Sigmoid colon (tissue), 4 donors: ENCODE results near the gene SUPT3H.

Experiments used
- CTCF ChIP-seq, 4 experiments: fragments of 450-650 bp in 3 of 4; fragments of 200-600 bp in 1 of 4; IDR thresholded peaks; one replicate each; pipeline ENCODE4 v1.5.1; 2016 to 2019; ENCODE audit warnings: antibody characterized with exemption in 4 of 4, mild to moderate bottlenecking in 3 of 4, moderate library complexity in 2 of 4
- EP300 ChIP-seq, 4 donors: sonication (generic); formaldehyde crosslinking; IDR thresholded peaks; one replicate each; pipeline ENCODE4 v1.6.1; 2017; ENCODE audit warnings: antibody characterized with exemption in 4 of 4
- POLR2A ChIP-seq, 2 donors: fragments of 450-650 bp; IDR thresholded peaks; one replicate each; pipeline ENCODE4 v1.6.1; 2016; ENCODE audit warnings: antibody characterized with exemption in 2 of 2, mild to moderate bottlenecking in 2 of 2, moderate library complexity in 2 of 2
- POLR2AphosphoS5 ChIP-seq, 4 donors: sonication (generic); formaldehyde crosslinking; IDR thresholded peaks; one replicate each; pipeline ENCODE4 v1.6.1; 2017; ENCODE audit warnings: antibody characterized with exemption in 4 of 4

DNA sequence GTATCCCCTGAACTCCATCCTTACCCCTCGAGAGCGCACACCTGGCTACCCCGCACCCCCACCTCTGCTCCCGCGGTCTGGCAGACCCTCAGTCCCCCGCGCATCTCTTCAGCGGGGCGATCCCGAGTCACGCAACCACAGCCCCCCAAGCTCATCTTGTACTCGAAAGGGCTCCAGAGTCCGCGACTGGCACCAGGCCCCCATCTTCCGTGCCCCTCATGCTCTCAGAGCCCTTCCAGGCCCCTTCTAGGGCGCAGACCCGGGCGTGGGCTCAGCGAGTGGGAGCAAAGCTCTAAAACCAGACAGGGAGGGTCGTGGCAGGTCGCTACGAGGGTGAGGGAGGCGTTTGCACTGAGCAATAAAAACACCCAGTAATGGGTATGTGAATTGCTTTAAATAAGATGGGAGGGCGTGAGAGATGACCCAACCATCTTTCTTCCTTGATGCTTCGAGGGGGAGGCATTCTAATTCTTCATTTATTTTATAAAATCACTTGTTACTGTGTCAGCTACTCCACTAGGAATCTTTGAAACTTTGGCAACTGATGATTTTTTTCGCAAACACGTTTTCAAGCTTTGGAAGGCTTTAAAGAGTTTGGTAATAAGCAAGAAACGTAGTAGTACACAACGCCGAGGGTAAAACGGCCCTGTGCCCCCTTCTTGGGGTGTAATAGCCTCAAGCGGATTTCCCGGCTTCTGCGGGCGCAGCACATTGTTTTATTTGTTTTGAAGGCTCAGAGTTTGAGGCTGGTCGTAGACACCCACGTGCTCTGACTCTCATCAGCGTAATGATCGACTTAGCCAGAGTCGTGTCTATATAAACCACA is 42.6 kb upstream of the SUPT3H start:
- TF ChIP-seq POLR2A (IDR thresholded peaks at IDR 0.05) (no peak), CTCF (IDR thresholded peaks at IDR 0.05) (no peak), EP300 (IDR thresholded peaks at IDR 0.05) (no peak), POLR2AphosphoS5 (IDR thresholded peaks at IDR 0.05) (peak in 3 of 4 donors; percentile 13 to 42 (median 33))
